H1 (cell line): ENCODE data around the gene CELSR1. TPM values are rescaled to one million over a fixed set of nuclear protein-coding genes. Genes with fewer than 3 reads are reported as not detected.

Experiments used
- CTCF ChIA-PET: fragments of 300-600 bp; sonication (Branson Sonifier 250); formaldehyde crosslinking; loops from one replicate; lab custom pipeline; 2021; ENCODE audit not compliant: partially characterized antibody; lab: Charles Lee
- POLR2A ChIA-PET: fragments of 300-600 bp; sonication (Branson Sonifier 250); formaldehyde crosslinking; loops from one replicate; lab custom pipeline; 2021; ENCODE audit warnings: inconsistent platforms; ENCODE audit not compliant: partially characterized antibody; lab: Charles Lee
- DNase-seq, 2 experiments: peaks; one replicate each; pipeline versions ENCODE4 v3.0.0 to v3.0.0-alpha.2; 2010 to 2022; ENCODE audit warnings: low spot score in 2 of 2, low read depth in 1 of 2, mixed read lengths in 1 of 2
- FAIRE-seq: peaks from 2 replicates; lab custom pipeline; 2011; peaks lifted over from hg19 to GRCh38; lab: Jason Lieb, UNC
- H2AFZ ChIP-seq: 2 replicates; pipeline ENCODE4 v1.8.1; 2012; ENCODE audit warnings: low read length, inconsistent platforms
- H2AK5ac ChIP-seq: 2 replicates; pipeline ENCODE4 v1.6.1; 2013; ENCODE audit warnings: low read depth, low read length
- H2BK120ac ChIP-seq: replicated peaks from 2 replicates; pipeline ENCODE3; 2013; ENCODE audit warnings: low read depth, low read length, inconsistent platforms
- H2BK12ac ChIP-seq: 2 replicates; pipeline ENCODE4 v1.6.1; 2013; ENCODE audit warnings: low read depth, low read length
- H2BK15ac ChIP-seq: 2 replicates; pipeline ENCODE4 v1.6.1; 2013; ENCODE audit warnings: low read length
- H2BK20ac ChIP-seq: 2 replicates; pipeline ENCODE4 v1.6.1; 2013; ENCODE audit warnings: low read length
- H2BK5ac ChIP-seq: 2 replicates; pipeline ENCODE4 v1.6.1; 2013; ENCODE audit warnings: low read depth, low read length
- H3K14ac ChIP-seq: 2 replicates; pipeline ENCODE4 v1.6.1; 2013; ENCODE audit warnings: inconsistent platforms; ENCODE audit not compliant: insufficient read length
- H3K18ac ChIP-seq: 2 replicates; pipeline ENCODE4 v1.6.1; 2013; ENCODE audit warnings: low read length; ENCODE audit errors: extremely low read depth
- H3K23ac ChIP-seq: 2 replicates; pipeline ENCODE4 v1.6.1; 2013; ENCODE audit warnings: inconsistent platforms; ENCODE audit not compliant: insufficient read length
- H3K23me2 ChIP-seq: 2 replicates; pipeline ENCODE4 v1.6.1; 2013; ENCODE audit warnings: low read depth, low read length
- H3K27ac ChIP-seq: 2 replicates; pipeline ENCODE4 v1.6.1; 2011; ENCODE audit warnings: low read depth, low read length, inconsistent platforms
- H3K27me3 ChIP-seq, 4 experiments: replicated peaks in 1 of 4; 1 replicate in 1 of 4; 2 replicates in 3 of 4; pipeline versions ENCODE4 v1.6.1 to v1.8.1; 2011 to 2013; ENCODE audit warnings: low read length in 3 of 4, mild to moderate bottlenecking in 3 of 4, inconsistent platforms in 2 of 4, mixed read lengths in 2 of 4, moderate library complexity in 1 of 4; ENCODE audit not compliant: control insufficient read depth in 3 of 4, insufficient read depth in 3 of 4; ENCODE audit errors: extremely low read depth in 1 of 4
- H3K36me3 ChIP-seq, 4 experiments: 2 replicates each; pipeline versions ENCODE4 v1.6.1 to v1.8.1; 2011 to 2013; ENCODE audit warnings: mild to moderate bottlenecking in 4 of 4, low read length in 3 of 4, moderate library complexity in 2 of 4, control low read depth in 1 of 4, inconsistent platforms in 1 of 4; ENCODE audit not compliant: insufficient read depth in 4 of 4, control insufficient read depth in 2 of 4
- H3K4ac ChIP-seq: replicated peaks from 2 replicates; pipeline ENCODE3; 2013; ENCODE audit warnings: low read length, low read depth, mixed read lengths, inconsistent platforms; ENCODE audit not compliant: insufficient read length
- H3K4me1 ChIP-seq, 4 experiments: replicated peaks in 1 of 4; 1 replicate in 1 of 4; 2 replicates in 3 of 4; pipeline versions ENCODE4 v1.6.1 to v1.8.1; 2011 to 2013; ENCODE audit warnings: low read length in 3 of 4, inconsistent platforms in 2 of 4, mixed read lengths in 1 of 4; ENCODE audit not compliant: insufficient read depth in 4 of 4, control insufficient read depth in 3 of 4
- H3K4me2 ChIP-seq, 2 experiments: 2 replicates each; pipeline versions ENCODE4 v1.6.1 to v1.8.1; 2011 to 2013; ENCODE audit warnings: low read depth in 2 of 2, low read length in 2 of 2, control low read depth in 1 of 2, inconsistent platforms in 1 of 2, mild to moderate bottlenecking in 1 of 2; ENCODE audit not compliant: insufficient read depth in 1 of 2
- H3K4me3 ChIP-seq, 4 experiments: fragments of 200-600, 300-600 bp in 1 of 4; sonication (generic), shearing (Covaris generic), sonication (Bioruptor Twin) in 1 of 4; 2 replicates each; pipeline versions ENCODE4 v1.5.1 to v1.8.1; 2011 to 2016; ENCODE audit warnings: low read length in 4 of 4, low read depth in 3 of 4, control low read depth in 2 of 4, inconsistent platforms in 2 of 4, mild to moderate bottlenecking in 2 of 4, mixed read lengths in 1 of 4, moderate library complexity in 1 of 4; ENCODE audit not compliant: insufficient read depth in 2 of 4; ENCODE audit errors: extremely low read depth in 1 of 4
- H3K56ac ChIP-seq: replicated peaks from 2 replicates; pipeline ENCODE3; 2013; ENCODE audit warnings: low read depth, mild to moderate bottlenecking, mixed read lengths, low read length, inconsistent platforms; ENCODE audit not compliant: insufficient read length
- H3K79me1 ChIP-seq: 2 replicates; pipeline ENCODE4 v1.6.1; 2013; ENCODE audit warnings: low read depth, low read length, control low read depth
- H3K79me2 ChIP-seq, 2 experiments: 2 replicates each; pipeline versions ENCODE4 v1.6.1 to v1.8.1; 2012 to 2013; ENCODE audit warnings: low read length in 2 of 2, mild to moderate bottlenecking in 2 of 2, inconsistent platforms in 1 of 2; ENCODE audit not compliant: insufficient read depth in 2 of 2, control insufficient read depth in 1 of 2
- H3K9ac ChIP-seq, 4 experiments: replicated peaks in 1 of 4; 1 replicate in 1 of 4; 2 replicates in 3 of 4; pipeline versions ENCODE4 v1.6.1 to v1.8.1; 2011 to 2013; ENCODE audit warnings: low read depth in 3 of 4, low read length in 3 of 4, control low read depth in 2 of 4, mild to moderate bottlenecking in 2 of 4, moderate library complexity in 2 of 4, inconsistent platforms in 1 of 4; ENCODE audit errors: extremely low read depth in 1 of 4
- H3K9me3 ChIP-seq, 2 experiments: 2 replicates each; pipeline versions ENCODE4 v1.6.1 to v1.8.1; 2012 to 2013; ENCODE audit warnings: mild to moderate bottlenecking in 2 of 2, moderate library complexity in 2 of 2, control low read depth in 1 of 2, inconsistent platforms in 1 of 2, low read depth in 1 of 2, low read length in 1 of 2, mixed read lengths in 1 of 2; ENCODE audit not compliant: insufficient read depth in 2 of 2
- H4K20me1 ChIP-seq, 2 experiments: replicated peaks in 1 of 2; 2 replicates each; pipeline versions ENCODE3 to v1.8.1; 2011 to 2013; ENCODE audit warnings: inconsistent platforms in 2 of 2, low read length in 2 of 2, mild to moderate bottlenecking in 1 of 2; ENCODE audit not compliant: insufficient read depth in 2 of 2, control insufficient read depth in 1 of 2
- H4K5ac ChIP-seq: 2 replicates; pipeline ENCODE4 v1.6.1; 2013; ENCODE audit warnings: low read length, low read depth, mixed read lengths, inconsistent platforms; ENCODE audit not compliant: insufficient read length
- H4K8ac ChIP-seq: 2 replicates; pipeline ENCODE4 v1.8.0; 2013; ENCODE audit warnings: mild to moderate bottlenecking, moderate library complexity, low read length, inconsistent platforms; ENCODE audit not compliant: insufficient read depth; ENCODE audit errors: extremely low read depth
- H4K91ac ChIP-seq: replicated peaks from 2 replicates; pipeline ENCODE3; 2013; ENCODE audit warnings: low read length, mixed read lengths, inconsistent platforms; ENCODE audit not compliant: insufficient read length
- ASH2L ChIP-seq: fragments of 200-600, 300-600 bp; sonication (generic); IDR thresholded peaks from one replicate; pipeline ENCODE4 v1.7.1; 2017; ENCODE audit warnings: low read length
- CBX8 ChIP-seq: fragments of 300-800, 300-1000 bp; sonication (generic); IDR thresholded peaks from 2 replicates; pipeline ENCODE4 v1.7.1; 2016; ENCODE audit warnings: low read depth, low read length, borderline replicate concordance
- CHD1 ChIP-seq: IDR thresholded peaks from 2 replicates; pipeline ENCODE4 v1.6.1; 2012; ENCODE audit warnings: low read depth, low read length, improper control_type of control experiment
- JUND ChIP-seq: IDR thresholded peaks from 2 replicates; pipeline ENCODE4 v1.6.1; 2011; ENCODE audit warnings: mild to moderate bottlenecking, improper control_type of control experiment, low read length
- KDM4A ChIP-seq: IDR thresholded peaks from one replicate; pipeline ENCODE4 v1.7.1; 2012; ENCODE audit warnings: low read depth, mild to moderate bottlenecking, moderate library complexity, low read length, inconsistent platforms; ENCODE audit not compliant: severe bottlenecking
- NANOG ChIP-seq: IDR thresholded peaks from 2 replicates; pipeline ENCODE4 v1.6.1; 2011; ENCODE audit warnings: low read length, low read depth, mild to moderate bottlenecking, inconsistent platforms; ENCODE audit not compliant: insufficient read depth, poor library complexity, severe bottlenecking
- POLR2A ChIP-seq, 2 experiments: IDR thresholded peaks; 1 replicate in 1 of 2; 2 replicates in 1 of 2; pipeline ENCODE4 v1.6.1; 2011; ENCODE audit warnings: low read depth in 2 of 2, low read length in 2 of 2, mild to moderate bottlenecking in 2 of 2; ENCODE audit errors: control extremely low read depth in 1 of 2
- SP2 ChIP-seq: IDR thresholded peaks from 2 replicates; pipeline ENCODE4 v1.6.1; 2012; ENCODE audit warnings: mild to moderate bottlenecking, low read length, inconsistent platforms
- TAF7 ChIP-seq: optimal IDR thresholded peaks from 2 replicates; pipeline ENCODE3; 2011; ENCODE audit warnings: low read depth, mild to moderate bottlenecking, inconsistent platforms, low read length, moderate library complexity, borderline replicate concordance
- WGBS, 2 experiments: shearing (Covaris generic) in 1 of 2; methylation state at CpG; one replicate each; pipeline versions ENCODE4 v1.1.6 to v1.1.7; 2013 to 2015; ENCODE audit warnings: low lambda C conversion rate in 2 of 2, mixed read lengths in 2 of 2, inconsistent platforms in 1 of 2, low coverage in 1 of 2, missing lambda C conversion rate in 1 of 2; ENCODE audit not compliant: insufficient replicate concordance in 2 of 2, insufficient coverage in 1 of 2, insufficient read length in 1 of 2; ENCODE audit errors: extremely low coverage in 1 of 2, missing lambda C conversion rate in 1 of 2; 5-methylcytosine and 5-hydroxymethylcytosine counted together
- polyA plus RNA-seq, 7 experiments: library from polyadenylated mRNA; depleted of rRNA in 3 of 7; stranded (reverse) in 5 of 7; unstranded in 2 of 7; fragments of >200 nt in 5 of 7; fragments of 200-250 nt in 2 of 7; gene quantifications; 1 replicate in 5 of 7; 2 replicates in 1 of 7; 4 replicates in 1 of 7; pipeline versions ENCODE4 v1.2.1 to v1.2.3, GENCODE V29; 2011 to 2013; ENCODE audit warnings: missing spikeins in 2 of 7, mixed read lengths in 2 of 7
- total RNA-seq: library from RNA; stranded (reverse); fragmentation: NEBNext Ultra II Directional; extraction: Animal tissue kit (Norgen Biotek cat#: 25700); gene quantifications from 2 replicates; pipeline ENCODE4 v1.2.1, GENCODE V29; 2021
- TF ChIP-seq, protein P1 (sequence below): IDR thresholded peaks from 2 replicates; pipeline ENCODE4 v1.6.1; 2011; ENCODE audit warnings: low read length, improper control_type of control experiment

CELSR1 gene
- total and polyA plus RNA-seq, 2 of the 8 experiments (the other 6 are each of a cell fraction or from before 2014, with no cell fraction given): 9.0 to 12.4 TPM

DNA sequence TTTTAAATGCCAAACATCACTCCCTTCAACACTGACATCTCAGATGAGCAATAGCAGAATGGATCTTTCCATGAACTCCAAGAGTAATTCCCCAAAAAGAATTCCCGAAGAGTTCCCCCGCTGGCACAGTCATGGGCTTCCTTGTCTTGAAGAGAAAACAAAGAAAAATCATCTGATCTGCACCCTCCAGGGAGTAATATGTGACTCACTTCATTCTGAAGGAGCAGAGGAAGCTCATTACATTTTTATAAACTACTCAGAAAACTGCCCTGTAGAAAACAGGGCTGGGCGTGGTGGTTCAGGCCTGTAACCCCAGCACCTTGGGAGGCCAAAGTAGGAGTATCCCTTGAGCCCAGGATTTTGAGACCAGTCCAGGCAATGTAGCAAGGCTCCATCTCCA lies 35.7 kb downstream of the CELSR1 start:
- peaks cover 3 to 22% (median 11%) of the 10 kb centered on the region in 4 experiments for H3K4me1 ChIP-seq
- no peak overlapping the region for H2BK15ac ChIP-seq
- no peak overlapping the region for H3K4ac ChIP-seq
- WGBS, 2 experiments: 90% methylated on average over 3 of the region's 3 CpGs; no CpG with 5 or more reads in 1 of the 2 experiments
- no peak overlapping the region for H2AFZ ChIP-seq
- no peaks in the 10 kb centered on the region for H3K27me3 ChIP-seq
- H3K79me2 ChIP-seq: no peaks in the 10 kb centered on the region
- no peak overlapping the region for H3K56ac ChIP-seq
- H3K9ac ChIP-seq: no peak overlapping the region
- H3K4me3 ChIP-seq: no peak overlapping the region
- H2AK5ac ChIP-seq: no peak overlapping the region
- no peak overlapping the region for H2BK20ac ChIP-seq
- H3K18ac ChIP-seq: no peak overlapping the region
- H2BK120ac ChIP-seq: no peak overlapping the region
- no peak overlapping the region for H4K91ac ChIP-seq
- no peaks in the 10 kb centered on the region for H3K36me3 ChIP-seq
- no peaks in the 10 kb centered on the region for H3K9me3 ChIP-seq
- H3K14ac ChIP-seq: no peak overlapping the region
- no peaks in the 10 kb centered on the region for H3K23me2 ChIP-seq
- no peak overlapping the region for H3K27ac ChIP-seq
- H2BK12ac ChIP-seq: no peak overlapping the region
- TF ChIP-seq NANOG (no peak), CHD1 (no peak), POLR2A (IDR thresholded peaks at IDR 0.05; ENCODE audit: control extremely low read depth in 1 of 2, low read depth in 2 of 2, low read length in 2 of 2) (no peak), JUND (no peak), TAF7 (no peak), CBX8 (no peak), SP2 (no peak), KDM4A (no peak), ASH2L (no peak)
- TF ChIP-seq, protein P1, sequence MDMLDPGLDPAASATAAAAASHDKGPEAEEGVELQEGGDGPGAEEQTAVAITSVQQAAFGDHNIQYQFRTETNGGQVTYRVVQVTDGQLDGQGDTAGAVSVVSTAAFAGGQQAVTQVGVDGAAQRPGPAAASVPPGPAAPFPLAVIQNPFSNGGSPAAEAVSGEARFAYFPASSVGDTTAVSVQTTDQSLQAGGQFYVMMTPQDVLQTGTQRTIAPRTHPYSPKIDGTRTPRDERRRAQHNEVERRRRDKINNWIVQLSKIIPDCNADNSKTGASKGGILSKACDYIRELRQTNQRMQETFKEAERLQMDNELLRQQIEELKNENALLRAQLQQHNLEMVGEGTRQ: no peak
- TF ChIP-seq, all 59 proteins: peak for 0
- Histone ChIP-seq H3K4me2 (no peak overlapping the region), H4K8ac (no peak overlapping the region), H4K5ac (no peak overlapping the region), H3K23ac (no peak overlapping the region), H3K79me1 (peaks cover 2% of the 10 kb centered on the region; the same call in 1 of the 2 replicates), H4K20me1 (no peaks in the 10 kb centered on the region), H2BK5ac (no peak overlapping the region)
- ChIA-PET POLR2A (interaction anchor here (1.4 to 1.5 kb wide), 2 partner anchors 8 to 29 kb away, joined by 3 to 5 read pairs; no protein-coding TSS in a partner anchor), CTCF (interaction anchor here (0.9 to 3.7 kb wide), 6 partner anchors 8 to 134 kb away, joined by 3 to 10 read pairs (median 6); no protein-coding TSS in a partner anchor)
- DNase-seq: no peak
- no peak for FAIRE-seq
